CD4-positive, alpha-beta T cell treated with Interleukin-4 for 1 hour (primary cell): ENCODE data around the gene ACTG1.

Experiments
- DNase-seq, 2 donors: peaks; one replicate each; pipeline ENCODE4 v3.0.0-alpha.2; 2020 to 2022

ACTG1 gene

GRCh38 chr17:81544281-81544974 lies 31.8 kb upstream of the ACTG1 start:
- no peak for DNase-seq

DNA sequence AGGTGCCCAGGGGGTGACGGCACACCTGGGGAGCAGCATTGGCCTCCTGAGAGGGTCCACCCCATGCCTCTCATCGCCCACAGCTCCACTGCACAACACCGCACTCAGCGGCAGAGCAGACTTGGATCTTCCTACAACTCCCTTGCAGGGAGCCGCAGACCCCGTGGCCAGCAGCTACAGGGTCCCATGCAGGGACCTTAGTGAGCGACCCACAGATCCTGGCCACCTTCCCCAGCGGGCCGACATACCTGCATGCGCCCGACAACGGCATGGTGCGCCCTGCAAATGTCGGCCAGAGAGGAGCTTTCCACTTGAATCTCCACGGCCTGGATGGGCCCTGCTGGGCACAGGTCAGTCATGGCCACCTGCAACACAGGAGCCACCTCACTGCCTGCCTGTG lies 31.2 kb upstream of the ACTG1 start:
- no peak for DNase-seq

GRCh38 chr17:81543339-81543675 lies 30.7 kb upstream of the ACTG1 start:
- no peak for DNase-seq

- DNase-seq: no peak
These were observed 30.1 kb upstream of the ACTG1 start for GRCh38 chr17:81542431-81543338.

GRCh38 chr17:81541123-81541522 lies 28.5 kb upstream of the ACTG1 start:
- DNase-seq: no peak

DNA sequence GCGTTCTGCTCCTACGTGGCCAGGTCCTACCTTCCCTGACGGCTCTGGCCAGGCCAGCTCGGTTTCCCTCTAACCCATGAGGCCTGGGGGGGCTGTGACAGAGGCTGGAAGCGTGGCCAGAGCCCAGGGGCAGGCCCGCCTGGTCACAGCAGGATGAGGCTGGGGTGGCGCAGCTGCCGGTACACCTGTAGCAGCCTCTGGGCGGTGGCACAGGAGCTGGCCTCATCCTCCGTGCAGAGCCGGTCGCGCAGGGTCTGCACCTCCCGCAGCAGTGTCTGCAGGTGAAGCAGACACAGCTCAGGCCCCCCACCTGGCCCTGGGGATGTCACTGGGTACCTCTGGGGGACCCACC lies 28.1 kb upstream of the ACTG1 start:
- no peak for DNase-seq

DNA sequence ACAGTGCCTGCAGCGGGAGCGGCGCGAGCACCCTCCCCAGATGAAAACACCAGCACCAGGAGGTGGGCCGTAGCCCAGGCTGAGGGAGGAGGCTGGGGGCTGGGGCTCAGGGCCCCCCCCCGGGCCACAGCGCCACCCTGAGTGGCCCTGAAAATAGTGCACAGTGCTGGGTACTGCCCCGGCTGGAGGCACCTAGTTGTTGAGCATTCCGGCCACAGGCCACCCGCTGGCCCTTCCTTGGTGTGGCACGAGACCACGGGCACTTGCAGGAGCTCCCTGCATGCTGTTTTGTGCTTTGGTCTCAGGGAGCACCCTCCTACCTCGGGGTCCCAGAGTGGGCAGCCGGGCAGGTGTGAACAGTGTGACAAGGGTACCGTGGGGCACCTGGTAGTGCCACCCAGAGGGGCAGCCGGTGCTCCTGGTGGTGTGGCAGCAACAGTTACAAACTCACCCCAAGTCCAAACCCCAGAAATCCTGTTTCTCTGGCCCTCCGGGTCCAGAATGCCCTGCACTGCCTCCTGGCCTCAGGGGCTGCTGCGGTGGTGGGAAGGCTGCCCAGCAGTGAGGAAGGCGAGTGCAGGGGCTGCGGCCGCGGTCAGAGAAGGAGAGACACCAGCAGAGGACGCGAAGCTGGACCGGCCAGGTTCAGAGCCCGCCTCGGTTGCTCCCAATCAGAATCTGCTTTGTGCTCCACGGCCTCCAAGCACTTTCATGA lies 27.5 kb upstream of the ACTG1 start:
- DNase-seq: no peak

DNA sequence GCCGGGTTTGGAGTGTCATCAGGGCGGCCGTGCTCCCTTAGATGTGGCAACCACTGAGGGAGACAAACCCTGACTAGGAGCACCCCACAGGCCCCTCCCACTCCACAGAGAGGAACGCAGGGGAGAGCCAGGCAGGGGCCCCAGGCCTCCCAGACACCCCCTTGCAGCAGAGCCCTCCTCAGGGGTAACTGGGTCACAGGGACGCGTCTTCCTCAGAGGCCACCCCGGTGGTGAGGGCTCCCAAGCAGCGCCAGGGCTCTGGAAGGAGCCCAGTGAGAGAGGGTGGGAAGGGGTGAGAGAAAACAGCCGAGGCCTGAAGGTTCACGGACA lies 26.9 kb upstream of the ACTG1 start:
- DNase-seq: no peak

GRCh38 chr17:81538651-81539570 lies 26.3 kb upstream of the ACTG1 start:
- no peak for DNase-seq

DNA sequence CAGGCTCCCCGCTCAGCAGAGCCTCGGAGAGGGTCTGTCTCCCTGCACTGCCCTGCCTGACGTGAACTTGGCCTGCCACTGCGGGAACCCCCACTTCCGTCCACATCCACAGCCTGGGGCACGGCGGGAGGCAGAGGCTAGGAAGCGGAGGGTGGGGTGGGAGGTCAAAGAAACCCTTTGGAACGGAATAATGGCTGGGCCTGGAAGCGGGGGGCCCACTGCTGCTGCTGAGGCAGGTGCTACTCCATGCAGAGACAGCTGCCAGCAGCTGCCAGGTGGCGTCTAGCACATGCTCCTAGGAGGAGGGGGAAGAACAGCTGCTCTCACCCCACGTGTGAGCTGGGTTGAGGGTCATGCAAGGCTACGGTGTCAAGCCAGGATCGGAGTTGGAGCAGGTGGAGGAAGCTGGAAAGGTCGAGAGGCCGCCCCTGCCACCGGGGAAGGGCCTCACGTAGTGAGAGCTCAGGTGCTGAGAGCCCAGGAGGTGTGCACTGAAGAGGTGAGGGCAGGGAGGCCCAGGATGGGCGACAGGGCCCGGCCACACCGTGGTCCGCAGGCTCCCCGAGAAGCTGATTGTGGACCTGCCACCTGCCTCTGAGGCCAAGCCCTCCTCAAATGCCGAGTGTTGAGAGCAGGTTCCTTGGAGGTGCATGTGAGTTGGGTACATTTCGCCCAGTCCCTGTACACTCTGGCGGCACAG lies 25.4 kb upstream of the ACTG1 start:
- no peak for DNase-seq

GRCh38 chr17:81537343-81537855 lies 24.8 kb upstream of the ACTG1 start:
- peak; percentile 36 to 60 for DNase-seq

- no peak for DNase-seq
These were observed 24.0 kb upstream of the ACTG1 start for GRCh38 chr17:81536299-81537290.

GRCh38 chr17:81535480-81536298 lies 23.1 kb upstream of the ACTG1 start:
- DNase-seq: no peak

GRCh38 chr17:81535007-81535328 lies 22.4 kb upstream of the ACTG1 start:
- DNase-seq: no peak

DNA sequence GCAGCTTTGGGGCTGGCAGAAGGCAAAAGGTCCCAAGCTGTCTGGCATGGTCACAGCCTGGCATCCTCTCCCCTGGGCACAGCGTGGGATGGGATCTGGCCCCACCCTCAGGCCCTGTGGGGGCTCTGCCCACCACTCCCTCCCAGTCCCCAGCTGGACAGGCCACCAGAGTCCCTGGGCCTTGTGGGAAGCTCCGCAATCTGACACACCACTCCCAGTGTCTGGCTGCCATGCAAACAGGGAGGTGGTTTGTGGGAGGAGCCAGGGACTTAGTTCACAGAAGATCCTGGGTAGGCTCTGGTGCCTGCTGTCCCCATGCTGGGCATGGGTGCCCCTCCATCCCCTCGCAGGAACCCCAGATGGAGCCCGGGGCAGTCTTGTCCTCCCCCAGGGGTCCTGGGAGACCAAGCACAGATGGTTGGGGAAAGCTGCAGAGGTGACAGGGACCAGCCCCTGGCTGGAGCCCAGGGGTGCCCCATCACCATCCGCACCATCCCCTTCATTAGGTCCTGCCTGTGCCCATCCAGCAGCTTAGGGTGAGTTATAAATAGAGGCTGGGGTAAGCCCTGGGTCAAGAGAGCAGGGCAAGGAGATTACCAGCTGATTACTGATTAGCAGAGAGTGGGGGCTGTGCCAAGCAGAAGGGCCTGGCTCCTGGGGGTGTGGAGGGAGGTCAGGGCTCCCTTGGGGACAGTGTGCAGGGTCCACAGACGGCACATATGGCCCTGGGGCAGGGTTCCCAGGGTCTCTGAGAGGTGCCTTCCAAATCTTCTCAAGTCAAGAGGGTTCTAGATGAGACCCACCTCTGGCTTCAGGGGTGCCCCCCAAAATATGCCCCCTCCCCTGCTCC lies 21.8 kb upstream of the ACTG1 start:
- no peak for DNase-seq

GRCh38 chr17:81533339-81534141 lies 20.9 kb upstream of the ACTG1 start:
- no peak for DNase-seq

- DNase-seq: no peak
These were observed 20.1 kb upstream of the ACTG1 start for GRCh38 chr17:81532490-81533287.
